ENCODE results near the gene SKIL.
"Not testable (repeated sequence)": the region's sequence is repeated elsewhere in the genome, so short reads cannot be mapped to it uniquely, and the experiment has no call there.

Gene SKIL

GRCh38 chr3:170323331-170323730 lies 34.2 kb upstream of the SKIL start:
- FAIRE-seq (no peak), DNase-seq (ENCODE audit: insufficient read length, low spot score) (no peak)
- no peak for TF ChIP-seq CTCF (IDR thresholded peaks at IDR 0.05; ENCODE audit: insufficient read depth, missing control alignments)

GRCh38 chr3:170324962-170325361 lies 32.6 kb upstream of the SKIL start:
- no peak for TF ChIP-seq CTCF (IDR thresholded peaks at IDR 0.05; ENCODE audit: insufficient read depth, missing control alignments)
- DNase-seq (ENCODE audit: insufficient read length, low spot score) (no peak), FAIRE-seq (no peak)

- no peak for FAIRE-seq
- no peak for TF ChIP-seq CTCF (IDR thresholded peaks at IDR 0.05; ENCODE audit: insufficient read depth, missing control alignments)
- no peak for DNase-seq (ENCODE audit: insufficient read length, low spot score)
Measured at GRCh38 chr3:170327040-170327808, 30.3 kb upstream of the SKIL start.

GRCh38 chr3:170327868-170328548 lies 29.5 kb upstream of the SKIL start:
- DNase-seq (ENCODE audit: insufficient read length, low spot score); FAIRE-seq: not testable (repeated sequence)

- FAIRE-seq (no peak), DNase-seq (ENCODE audit: insufficient read length, low spot score) (no peak)
- no peak for TF ChIP-seq CTCF (IDR thresholded peaks at IDR 0.05; ENCODE audit: insufficient read depth, missing control alignments)
Measured at GRCh38 chr3:170330366-170330765, 27.1 kb upstream of the SKIL start.

GRCh38 chr3:170331143-170331542 lies 26.4 kb upstream of the SKIL start:
- no peak for DNase-seq (ENCODE audit: insufficient read length, low spot score)
- no peak for TF ChIP-seq CTCF (IDR thresholded peaks at IDR 0.05; ENCODE audit: insufficient read depth, missing control alignments)
- no peak for FAIRE-seq

- no peak for FAIRE-seq
- no peak for DNase-seq (ENCODE audit: insufficient read length, low spot score)
Measured at GRCh38 chr3:170337420-170337819, 20.1 kb upstream of the SKIL start.

More at GRCh38 chr3:170337420-170337819, 20.1 kb upstream of the SKIL start:
- TF ChIP-seq CTCF (IDR thresholded peaks at IDR 0.05; ENCODE audit: insufficient read depth, missing control alignments), result no peak
